Measurements from ENCODE around the gene CHPF. TPM values are rescaled to one million over a fixed set of nuclear protein-coding genes. Genes with fewer than 3 reads are reported as not detected.

Gene CHPF
- total and polyA plus RNA-seq, 4 donors, result 26.5 to 135 (median 58.2) TPM

DNA sequence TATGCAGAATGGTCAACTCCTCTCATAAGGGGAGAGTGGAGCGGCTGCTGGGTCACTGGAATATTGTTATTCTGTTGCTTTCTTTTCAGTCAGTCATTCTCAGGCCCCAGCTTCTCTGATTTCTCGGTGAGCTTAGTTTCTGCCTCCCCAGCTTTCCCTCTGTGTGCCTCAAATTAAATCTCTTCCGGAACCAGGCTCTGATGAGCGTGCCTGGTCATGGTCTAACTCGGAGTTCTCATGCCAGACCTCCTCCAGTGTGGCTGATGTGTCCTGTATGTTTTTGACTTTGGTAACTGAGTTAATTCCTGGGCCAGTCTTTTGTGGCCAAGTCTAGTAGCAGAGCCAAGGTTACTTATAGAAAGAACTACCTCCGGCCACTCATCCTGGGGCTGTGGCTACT, 49.1 kb upstream of the CHPF start:
- TF ChIP-seq RAD21 (IDR thresholded peaks at IDR 0.05) (no peak), SP1 (IDR thresholded peaks at IDR 0.05) (no peak), JUND (IDR thresholded peaks at IDR 0.05) (no peak), FOXA2 (IDR thresholded peaks at IDR 0.05) (no peak), GABPA (IDR thresholded peaks at IDR 0.05 in 1 of 2, conservative IDR thresholded peaks at IDR 0.05 in 1 of 2) (no peak), NR2F2 (IDR thresholded peaks at IDR 0.05) (no peak), EGR1 (IDR thresholded peaks at IDR 0.05; ENCODE audit: low read depth in 2 of 2) (no peak), TAF1 (conservative IDR thresholded peaks at IDR 0.05) (no peak), YY1 (IDR thresholded peaks at IDR 0.05) (no peak), FOXA1 (IDR thresholded peaks at IDR 0.05) (no peak)
- TF ChIP-seq, protein P1, sequence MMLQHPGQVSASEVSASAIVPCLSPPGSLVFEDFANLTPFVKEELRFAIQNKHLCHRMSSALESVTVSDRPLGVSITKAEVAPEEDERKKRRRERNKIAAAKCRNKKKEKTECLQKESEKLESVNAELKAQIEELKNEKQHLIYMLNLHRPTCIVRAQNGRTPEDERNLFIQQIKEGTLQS (IDR thresholded peaks at IDR 0.05), result no peak
- TF ChIP-seq, protein P2, sequence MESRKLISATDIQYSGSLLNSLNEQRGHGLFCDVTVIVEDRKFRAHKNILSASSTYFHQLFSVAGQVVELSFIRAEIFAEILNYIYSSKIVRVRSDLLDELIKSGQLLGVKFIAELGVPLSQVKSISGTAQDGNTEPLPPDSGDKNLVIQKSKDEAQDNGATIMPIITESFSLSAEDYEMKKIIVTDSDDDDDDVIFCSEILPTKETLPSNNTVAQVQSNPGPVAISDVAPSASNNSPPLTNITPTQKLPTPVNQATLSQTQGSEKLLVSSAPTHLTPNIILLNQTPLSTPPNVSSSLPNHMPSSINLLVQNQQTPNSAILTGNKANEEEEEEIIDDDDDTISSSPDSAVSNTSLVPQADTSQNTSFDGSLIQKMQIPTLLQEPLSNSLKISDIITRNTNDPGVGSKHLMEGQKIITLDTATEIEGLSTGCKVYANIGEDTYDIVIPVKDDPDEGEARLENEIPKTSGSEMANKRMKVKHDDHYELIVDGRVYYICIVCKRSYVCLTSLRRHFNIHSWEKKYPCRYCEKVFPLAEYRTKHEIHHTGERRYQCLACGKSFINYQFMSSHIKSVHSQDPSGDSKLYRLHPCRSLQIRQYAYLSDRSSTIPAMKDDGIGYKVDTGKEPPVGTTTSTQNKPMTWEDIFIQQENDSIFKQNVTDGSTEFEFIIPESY (IDR thresholded peaks at IDR 0.05), result no peak
- TF ChIP-seq, protein P3, sequence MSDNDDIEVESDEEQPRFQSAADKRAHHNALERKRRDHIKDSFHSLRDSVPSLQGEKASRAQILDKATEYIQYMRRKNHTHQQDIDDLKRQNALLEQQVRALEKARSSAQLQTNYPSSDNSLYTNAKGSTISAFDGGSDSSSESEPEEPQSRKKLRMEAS (IDR thresholded peaks at IDR 0.05), result no peak
- Histone ChIP-seq H3K9me3 (ENCODE audit: control insufficient read depth in 4 of 4, low read length in 3 of 4) (no peaks in the 10 kb centered on the region), H3K36me3 (ENCODE audit: control insufficient read depth in 4 of 4, insufficient read depth in 3 of 4, low read depth in 1 of 4, low read length in 3 of 4) (no peaks in the 10 kb centered on the region), H3K27me3 (ENCODE audit: control insufficient read depth in 4 of 4, insufficient read depth in 4 of 4, low read length in 3 of 4) (no peaks in the 10 kb centered on the region), H3K4me3 (ENCODE audit: low read depth in 1 of 3, low read length in 3 of 3) (no peak overlapping the region), H3K9ac (ENCODE audit: low read depth in 1 of 2, low read length in 2 of 2) (no peak overlapping the region), H3K27ac (ENCODE audit: low read depth in 1 of 2, low read length in 2 of 2) (no peak overlapping the region), H3K4me1 (ENCODE audit: control insufficient read depth in 4 of 4, insufficient read depth in 4 of 4, low read length in 3 of 4) (peaks cover 0 to 6% (median 4%) of the 10 kb centered on the region in 4 donors)
- 83% methylated on average over 6 of the region's 6 CpGs for WGBS
- no peak for DNase-seq (ENCODE audit: low spot score)

DNA sequence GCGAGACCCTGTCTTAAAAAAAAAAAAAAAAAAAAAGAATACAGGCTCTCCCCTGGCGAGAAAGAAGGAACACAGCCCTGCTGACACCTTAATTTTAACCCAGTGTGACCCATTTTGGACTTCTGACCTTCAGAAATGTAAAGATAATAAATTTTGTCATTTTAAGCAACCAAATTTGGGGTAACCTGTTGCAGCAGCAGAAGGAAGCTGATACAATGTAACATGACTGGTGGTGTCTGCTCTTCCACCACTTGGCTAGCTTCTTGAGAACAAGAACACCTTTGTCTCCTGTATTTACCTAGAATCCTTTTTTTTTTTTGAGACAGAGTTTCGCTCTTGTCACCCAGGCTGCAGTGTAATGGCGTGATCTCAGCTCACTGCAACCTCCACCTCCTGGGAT, 47.5 kb upstream of the CHPF start:
- WGBS, result 64% methylated on average over 4 of the region's 4 CpGs
- no peaks in the 10 kb centered on the region for H3K36me3 ChIP-seq (ENCODE audit: control insufficient read depth in 4 of 4, insufficient read depth in 3 of 4, low read depth in 1 of 4, low read length in 3 of 4)
- no peaks in the 10 kb centered on the region for H3K27me3 ChIP-seq (ENCODE audit: control insufficient read depth in 4 of 4, insufficient read depth in 4 of 4, low read length in 3 of 4)
- no peaks in the 10 kb centered on the region for H3K9me3 ChIP-seq (ENCODE audit: control insufficient read depth in 4 of 4, low read length in 3 of 4)
- no peaks in the 10 kb centered on the region for H3K4me1 ChIP-seq (ENCODE audit: control insufficient read depth in 4 of 4, insufficient read depth in 4 of 4, low read length in 3 of 4)
- TF ChIP-seq GABPA (IDR thresholded peaks at IDR 0.05 in 1 of 2, conservative IDR thresholded peaks at IDR 0.05 in 1 of 2) (no peak), RXRA (IDR thresholded peaks at IDR 0.05) (no peak), FOXA2 (IDR thresholded peaks at IDR 0.05) (no peak), YY1 (IDR thresholded peaks at IDR 0.05) (no peak), TAF1 (conservative IDR thresholded peaks at IDR 0.05) (no peak), HNF4G (IDR thresholded peaks at IDR 0.05) (no peak), RAD21 (IDR thresholded peaks at IDR 0.05) (no peak), EGR1 (IDR thresholded peaks at IDR 0.05; ENCODE audit: low read depth in 2 of 2) (no peak), NR2F2 (IDR thresholded peaks at IDR 0.05) (no peak), SP1 (IDR thresholded peaks at IDR 0.05) (no peak)
- TF ChIP-seq, protein P3 (IDR thresholded peaks at IDR 0.05), result no peak
- TF ChIP-seq, protein P2 (IDR thresholded peaks at IDR 0.05), result no peak
- TF ChIP-seq, protein P4, sequence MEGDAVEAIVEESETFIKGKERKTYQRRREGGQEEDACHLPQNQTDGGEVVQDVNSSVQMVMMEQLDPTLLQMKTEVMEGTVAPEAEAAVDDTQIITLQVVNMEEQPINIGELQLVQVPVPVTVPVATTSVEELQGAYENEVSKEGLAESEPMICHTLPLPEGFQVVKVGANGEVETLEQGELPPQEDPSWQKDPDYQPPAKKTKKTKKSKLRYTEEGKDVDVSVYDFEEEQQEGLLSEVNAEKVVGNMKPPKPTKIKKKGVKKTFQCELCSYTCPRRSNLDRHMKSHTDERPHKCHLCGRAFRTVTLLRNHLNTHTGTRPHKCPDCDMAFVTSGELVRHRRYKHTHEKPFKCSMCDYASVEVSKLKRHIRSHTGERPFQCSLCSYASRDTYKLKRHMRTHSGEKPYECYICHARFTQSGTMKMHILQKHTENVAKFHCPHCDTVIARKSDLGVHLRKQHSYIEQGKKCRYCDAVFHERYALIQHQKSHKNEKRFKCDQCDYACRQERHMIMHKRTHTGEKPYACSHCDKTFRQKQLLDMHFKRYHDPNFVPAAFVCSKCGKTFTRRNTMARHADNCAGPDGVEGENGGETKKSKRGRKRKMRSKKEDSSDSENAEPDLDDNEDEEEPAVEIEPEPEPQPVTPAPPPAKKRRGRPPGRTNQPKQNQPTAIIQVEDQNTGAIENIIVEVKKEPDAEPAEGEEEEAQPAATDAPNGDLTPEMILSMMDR (IDR thresholded peaks at IDR 0.05; ENCODE audit: low read depth, low read length, missing input control), result no peak
- TF ChIP-seq, protein P1 (IDR thresholded peaks at IDR 0.05), result no peak
- H3K27ac ChIP-seq (ENCODE audit: low read depth in 1 of 2, low read length in 2 of 2), result no peak overlapping the region
- H3K9ac ChIP-seq (ENCODE audit: low read depth in 1 of 2, low read length in 2 of 2), result no peak overlapping the region
- no peak for DNase-seq (ENCODE audit: low spot score)
- H3K4me3 ChIP-seq (ENCODE audit: low read depth in 1 of 3, low read length in 3 of 3), result no peak overlapping the region

Measured in liver (tissue), 9 donors.